Omental fat pad (tissue), 4 donors: ENCODE measurements around the gene MGMT. TPM values are rescaled to one million over a fixed set of nuclear protein-coding genes. Genes with fewer than 3 reads are reported as not detected.

ENCODE experiments used
- ATAC-seq: fragments of 150-250 bp; one replicate; pipeline ENCODE4 v1.9.1; 2016; ENCODE audit warnings: mild to moderate bottlenecking, moderate library complexity; ENCODE audit not compliant: low FRiP score
- DNase-seq: peaks from one replicate; pipeline ENCODE4 v3.0.0-alpha.2; 2019; ENCODE audit warnings: low spot score
- total RNA-seq, 4 donors: library from RNA; depleted of rRNA; stranded (reverse); fragments of >200 nt; gene quantifications; one replicate each; pipeline ENCODE4 v1.1.0, GENCODE V29; 2016
- TF ChIP-seq, protein P1 (sequence below), 3 donors: fragments of 450-650 bp; IDR thresholded peaks; one replicate each; pipeline ENCODE4 v1.5.1; 2016 to 2017; ENCODE audit warnings: antibody characterized with exemption in 3 of 3, mild to moderate bottlenecking in 3 of 3, moderate library complexity in 2 of 3

The MGMT gene
- total RNA-seq, 4 donors from 2014 or later: 27.3 to 56.6 (median 35.4) TPM

DNA sequence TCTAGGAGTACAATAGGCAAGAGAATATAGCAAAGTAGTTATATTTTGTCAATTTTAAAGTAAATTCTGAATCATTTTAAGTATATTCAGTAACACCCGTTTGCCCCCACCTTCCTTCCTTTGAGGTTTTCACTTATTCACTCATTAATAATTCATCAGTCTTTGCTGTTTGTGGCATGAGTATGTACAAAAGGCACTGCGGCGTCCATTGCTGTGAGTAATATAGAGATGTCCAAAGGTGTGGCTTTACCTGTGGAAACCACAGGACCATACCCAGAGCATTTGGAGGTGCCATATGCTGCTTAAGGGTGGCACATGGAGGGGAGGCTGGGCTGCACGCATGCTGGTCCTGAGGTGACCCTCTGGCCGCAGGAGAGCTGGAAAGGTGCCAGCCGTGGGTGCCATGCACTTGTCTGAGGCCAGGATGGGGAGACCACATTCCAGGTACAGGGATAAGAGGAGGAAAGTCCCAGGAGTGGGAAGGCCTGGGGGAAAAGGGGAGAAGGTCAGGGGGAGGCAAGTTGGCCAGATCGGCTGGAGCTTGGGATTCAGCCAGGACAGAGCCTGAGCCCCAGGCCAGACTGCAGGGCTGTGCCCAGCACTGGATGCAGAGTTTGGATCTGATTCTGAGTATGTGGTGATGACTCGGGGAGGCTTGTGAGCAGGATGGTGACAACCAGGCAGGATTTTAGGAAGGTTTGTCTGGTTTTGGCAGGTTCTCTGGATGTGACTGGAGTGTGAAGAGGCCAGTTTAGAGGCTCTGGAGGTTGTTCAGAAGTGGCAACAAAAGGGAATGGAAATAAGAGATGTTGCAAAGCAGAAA lies 223.4 kb downstream of the MGMT start:
- DNase-seq (no peak), ATAC-seq (no peak)
- TF ChIP-seq, protein P1, sequence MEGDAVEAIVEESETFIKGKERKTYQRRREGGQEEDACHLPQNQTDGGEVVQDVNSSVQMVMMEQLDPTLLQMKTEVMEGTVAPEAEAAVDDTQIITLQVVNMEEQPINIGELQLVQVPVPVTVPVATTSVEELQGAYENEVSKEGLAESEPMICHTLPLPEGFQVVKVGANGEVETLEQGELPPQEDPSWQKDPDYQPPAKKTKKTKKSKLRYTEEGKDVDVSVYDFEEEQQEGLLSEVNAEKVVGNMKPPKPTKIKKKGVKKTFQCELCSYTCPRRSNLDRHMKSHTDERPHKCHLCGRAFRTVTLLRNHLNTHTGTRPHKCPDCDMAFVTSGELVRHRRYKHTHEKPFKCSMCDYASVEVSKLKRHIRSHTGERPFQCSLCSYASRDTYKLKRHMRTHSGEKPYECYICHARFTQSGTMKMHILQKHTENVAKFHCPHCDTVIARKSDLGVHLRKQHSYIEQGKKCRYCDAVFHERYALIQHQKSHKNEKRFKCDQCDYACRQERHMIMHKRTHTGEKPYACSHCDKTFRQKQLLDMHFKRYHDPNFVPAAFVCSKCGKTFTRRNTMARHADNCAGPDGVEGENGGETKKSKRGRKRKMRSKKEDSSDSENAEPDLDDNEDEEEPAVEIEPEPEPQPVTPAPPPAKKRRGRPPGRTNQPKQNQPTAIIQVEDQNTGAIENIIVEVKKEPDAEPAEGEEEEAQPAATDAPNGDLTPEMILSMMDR (IDR thresholded peaks at IDR 0.05): no peak

DNA sequence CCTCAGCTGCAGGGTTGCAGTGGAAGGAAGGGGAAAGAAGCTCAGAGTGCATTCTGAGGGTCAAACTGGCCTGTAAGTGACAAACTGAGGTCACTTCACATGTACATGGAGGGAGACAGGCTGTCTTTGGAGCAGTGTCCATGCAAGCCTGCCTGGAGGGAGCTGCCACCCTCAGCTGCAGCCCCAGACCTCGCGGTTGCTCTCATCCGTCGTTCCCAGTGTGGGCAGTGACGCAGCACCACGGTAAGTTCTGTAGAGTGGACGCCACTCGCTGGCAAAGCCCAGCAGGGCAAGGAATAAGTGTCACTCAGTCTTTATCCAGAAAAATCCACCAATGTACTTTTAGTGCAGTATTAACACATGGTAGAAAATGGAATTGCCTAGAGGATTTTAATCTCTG lies 225.7 kb downstream of the MGMT start:
- ATAC-seq (no peak), DNase-seq (no peak)
- TF ChIP-seq, protein P1 (IDR thresholded peaks at IDR 0.05): no peak

DNA sequence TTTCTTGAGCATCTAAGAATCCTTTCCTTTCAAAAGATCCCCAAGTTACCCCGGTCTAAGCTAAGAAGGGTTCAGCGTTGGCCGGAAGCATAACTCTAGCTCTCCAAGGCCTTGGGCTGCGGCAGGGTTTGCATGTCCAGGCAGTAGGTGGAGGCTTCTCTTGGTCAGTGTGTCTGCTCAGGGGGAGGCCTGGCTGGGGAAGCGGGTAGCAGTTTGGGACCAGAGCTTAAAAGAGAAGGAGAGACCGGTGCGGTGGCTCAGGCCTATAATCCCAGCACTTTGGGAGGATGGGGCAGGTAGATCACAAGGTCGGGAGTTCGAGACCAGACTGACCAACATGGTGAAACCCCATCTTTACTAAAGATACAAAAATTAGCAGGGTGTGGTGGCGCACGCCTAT lies 226.3 kb downstream of the MGMT start:
- TF ChIP-seq, protein P1 (IDR thresholded peaks at IDR 0.05): no peak
- DNase-seq (no peak), ATAC-seq (no peak)

DNA sequence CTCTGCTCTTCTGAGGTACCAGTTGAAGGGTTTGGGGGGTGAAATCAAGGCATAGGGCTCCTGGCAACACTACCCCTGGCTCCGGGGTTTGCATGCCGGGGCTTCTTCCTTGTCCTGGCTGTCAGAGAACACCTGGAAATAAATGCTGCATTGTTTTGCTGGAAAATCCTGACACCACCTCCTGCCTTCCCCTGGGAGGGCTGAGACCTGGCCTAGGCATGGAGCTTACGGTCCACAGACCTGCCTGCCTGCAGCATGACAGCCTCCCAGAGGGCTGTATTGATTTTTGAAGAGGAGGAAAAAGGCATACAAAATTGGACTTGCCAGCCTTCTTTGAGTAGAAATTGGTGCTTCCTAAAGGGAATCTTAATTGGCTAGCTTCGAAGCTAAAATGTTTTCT lies 227.1 kb downstream of the MGMT start:
- ATAC-seq (no peak), DNase-seq (no peak)
- TF ChIP-seq, protein P1 (IDR thresholded peaks at IDR 0.05): no peak

DNA sequence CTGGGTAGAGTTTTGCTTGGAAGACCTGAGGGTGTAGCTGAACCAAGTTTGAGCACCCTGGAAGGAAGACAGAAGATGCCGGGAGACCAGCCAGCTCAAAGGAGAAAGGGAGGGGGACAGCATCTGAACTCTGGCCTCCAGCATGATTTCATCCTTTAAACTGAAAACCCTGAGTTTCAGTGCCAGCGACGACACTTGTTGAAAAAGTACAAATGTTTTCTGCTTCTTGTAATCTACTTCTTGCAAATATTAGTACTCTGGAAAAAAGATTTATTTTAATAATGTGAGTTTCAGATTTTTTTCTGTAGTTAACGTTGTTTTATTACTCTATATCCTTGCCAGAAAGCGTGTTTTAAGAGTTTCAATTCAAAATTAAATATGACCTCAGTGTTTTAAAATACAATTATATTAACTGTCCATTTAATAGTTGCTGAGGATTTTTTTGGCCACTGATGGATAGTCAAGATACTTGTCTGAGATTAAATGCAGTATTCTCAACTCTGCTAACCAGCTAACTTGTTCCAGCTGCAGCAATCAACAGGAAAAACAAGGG lies 227.7 kb downstream of the MGMT start:
- TF ChIP-seq, protein P1 (IDR thresholded peaks at IDR 0.05): no peak
- no peak for DNase-seq
- no peak for ATAC-seq

DNA sequence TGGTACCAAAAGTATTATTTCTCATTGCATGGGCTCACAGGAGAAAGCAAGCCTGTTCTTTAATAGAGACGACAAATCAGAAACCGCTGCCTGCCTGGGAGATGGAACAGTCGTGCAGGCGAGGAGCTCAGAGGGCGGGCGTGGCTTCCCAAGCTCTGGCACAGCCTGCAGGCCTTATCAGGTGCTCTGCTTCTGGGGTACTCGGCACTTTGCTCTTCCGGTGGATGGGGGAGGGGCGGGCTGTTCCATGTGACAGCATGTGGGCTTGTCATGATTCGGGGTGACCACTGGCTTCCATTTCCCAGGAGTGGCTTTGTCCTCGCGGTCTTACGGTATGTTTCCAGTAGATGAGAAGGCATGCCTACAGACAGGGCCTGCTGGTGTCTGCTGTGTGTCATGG lies 228.6 kb downstream of the MGMT start:
- TF ChIP-seq, protein P1 (IDR thresholded peaks at IDR 0.05): no peak
- ATAC-seq: no peak
- no peak for DNase-seq

DNA sequence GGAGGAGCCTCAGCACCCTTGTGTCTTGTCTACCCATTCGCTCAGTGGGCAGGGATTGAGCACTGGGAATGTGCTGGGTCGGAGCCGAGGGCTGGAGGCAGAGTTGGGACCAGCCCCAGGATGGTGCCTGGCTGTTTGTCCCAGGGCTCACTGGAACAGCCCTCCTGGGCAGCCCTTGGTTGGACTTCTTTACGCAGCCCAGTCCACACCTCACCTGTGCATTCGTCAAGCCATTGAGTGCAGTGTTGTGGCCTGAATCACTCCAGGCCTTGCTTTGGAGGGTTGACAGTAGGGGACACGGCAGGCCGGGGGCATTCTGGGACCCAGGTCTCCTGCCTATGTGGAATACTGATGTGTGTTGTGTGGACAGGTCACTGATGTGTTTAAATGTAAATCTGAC lies 229.6 kb downstream of the MGMT start:
- DNase-seq (no peak), ATAC-seq (no peak)
- TF ChIP-seq, protein P1 (IDR thresholded peaks at IDR 0.05): no peak
